ENCODE results near the gene ZNF480. TPM values are rescaled to one million over a fixed set of nuclear protein-coding genes. Genes with fewer than 3 reads are reported as not detected.

ZNF480 gene
- total RNA-seq, 1 experiment from 2014 or later = 11.5 TPM

MicroRNA genes within 50 kb of the gene (microRNA counts, 767-probe panel; counts per million panel counts)
- not detected for microRNA hsa-miR-643

Small RNA genes lying within 50 kb of the gene (microRNA-seq; reads per million reads assigned to microRNA genes)
- 10.9 reads per million, percentile 31 among the genes with 10 or more reads in this experiment for gene MIR643 (ENCODE audit: borderline number of aligned reads)

Other genes with a start within 250 kb of the ZNF480 start
- gene ZNF432, start 248.3 kb upstream of the ZNF480 start, total RNA-seq (2021; ENCODE audit: unreplicated experiment) = 0.64 TPM
- 0.10 TPM for gene ZNF841, start 201.4 kb upstream of the ZNF480 start, total RNA-seq (2021; ENCODE audit: unreplicated experiment)
- 9.7 TPM for gene ZNF616, start 157.2 kb upstream of the ZNF480 start, total RNA-seq (2021; ENCODE audit: unreplicated experiment)
- not detected for gene ZNF836, start 125.5 kb upstream of the ZNF480 start, total RNA-seq (2021; ENCODE audit: unreplicated experiment)
- 266 TPM for gene PPP2R1A, start 107.1 kb upstream of the ZNF480 start, total RNA-seq (2021; ENCODE audit: unreplicated experiment)
- 17.9 TPM for gene ZNF766, start 27.6 kb upstream of the ZNF480 start, total RNA-seq (2021; ENCODE audit: unreplicated experiment)
- gene ZNF610, start 39.1 kb downstream of the ZNF480 start, total RNA-seq (2021; ENCODE audit: unreplicated experiment) = not detected
- gene ZNF880, start 72.8 kb downstream of the ZNF480 start, total RNA-seq (2021; ENCODE audit: unreplicated experiment) = not detected
- gene ZNF528, start 100.7 kb downstream of the ZNF480 start, total RNA-seq (2021; ENCODE audit: unreplicated experiment) = not detected
- not detected for gene ZNF534, start 132.0 kb downstream of the ZNF480 start, total RNA-seq (2021; ENCODE audit: unreplicated experiment)
- gene ZNF578, start 156.4 kb downstream of the ZNF480 start, total RNA-seq (2021; ENCODE audit: unreplicated experiment) = not detected
- 15.4 TPM for gene ZNF808, start 230.5 kb downstream of the ZNF480 start, total RNA-seq (2021; ENCODE audit: unreplicated experiment)

All from HCT116 (cell line).